ENCODE results near the gene EXOC2.

EXOC2 gene

DNA sequence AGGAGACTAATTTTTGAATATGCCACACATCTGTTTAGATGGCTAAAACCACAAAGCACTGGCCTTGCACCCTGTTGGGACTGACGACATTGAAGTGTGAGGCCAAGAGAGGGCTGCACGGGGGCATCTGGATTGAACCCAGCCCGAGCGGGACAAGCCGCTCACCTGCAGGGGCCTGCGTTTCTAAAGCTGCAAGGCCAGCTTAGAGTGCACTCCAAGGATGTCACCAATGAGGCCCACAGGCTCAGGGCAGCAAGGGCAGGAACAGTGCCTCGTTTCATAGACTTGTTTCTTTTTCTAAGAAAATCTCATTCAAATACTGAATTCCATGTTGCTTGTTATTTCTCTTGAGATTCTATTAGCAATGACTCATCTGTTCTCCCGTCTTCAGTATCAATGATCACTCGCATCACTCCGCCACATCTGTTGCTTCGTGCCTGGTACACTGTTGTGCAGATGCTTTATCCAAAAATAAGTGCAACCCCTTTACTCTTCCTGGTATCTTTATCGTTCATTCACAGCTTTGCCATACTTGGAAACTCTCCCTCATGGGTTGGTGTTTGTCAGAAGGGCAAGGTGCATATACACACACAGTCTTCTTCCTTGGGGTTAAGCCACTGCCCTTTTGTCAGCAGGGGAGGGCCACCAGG, 181.3 kb downstream of the EXOC2 start:
- TF ChIP-seq CEBPB (IDR thresholded peaks at IDR 0.05) (no peak), NFIC (IDR thresholded peaks at IDR 0.05) (no peak), EGR1 (IDR thresholded peaks at IDR 0.05) (no peak)

DNA sequence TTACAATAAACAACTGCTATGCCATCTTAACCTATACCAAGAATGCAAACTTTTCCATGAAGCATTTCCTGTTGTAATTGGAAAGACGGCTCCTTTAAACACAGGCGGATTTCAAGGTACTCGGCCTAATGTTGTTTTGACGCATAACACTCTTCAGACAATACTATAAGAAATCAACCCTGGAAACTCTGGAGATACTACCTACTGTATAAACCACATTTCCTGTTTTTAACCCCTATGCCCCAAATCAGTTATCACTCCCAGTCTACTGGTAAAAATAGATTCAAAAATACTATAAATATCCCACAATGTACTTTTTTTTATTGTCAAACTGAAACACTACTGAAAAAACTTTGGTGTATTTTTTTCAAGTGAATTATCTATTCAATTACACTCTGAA, 183.3 kb downstream of the EXOC2 start:
- TF ChIP-seq RAD21 (IDR thresholded peaks at IDR 0.05; ENCODE audit: low read depth) (no peak), TEAD4 (IDR thresholded peaks at IDR 0.05) (no peak), EGR1 (IDR thresholded peaks at IDR 0.05) (no peak), CEBPB (IDR thresholded peaks at IDR 0.05) (no peak), CREB1 (IDR thresholded peaks at IDR 0.05; ENCODE audit: low read depth) (no peak), FOXM1 (IDR thresholded peaks at IDR 0.05; ENCODE audit: borderline replicate concordance, low read depth) (no peak), TCF12 (IDR thresholded peaks at IDR 0.05; ENCODE audit: low read depth) (no peak), ZBTB7A (IDR thresholded peaks at IDR 0.05; ENCODE audit: low read depth) (no peak), YY1 (IDR thresholded peaks at IDR 0.05; ENCODE audit: low read depth) (no peak), EP300 (IDR thresholded peaks at IDR 0.05; ENCODE audit: borderline replicate concordance) (no peak), NFIC (IDR thresholded peaks at IDR 0.05) (no peak), TAF1 (IDR thresholded peaks at IDR 0.05; ENCODE audit: low read depth) (no peak)
- TF ChIP-seq, protein P1, sequence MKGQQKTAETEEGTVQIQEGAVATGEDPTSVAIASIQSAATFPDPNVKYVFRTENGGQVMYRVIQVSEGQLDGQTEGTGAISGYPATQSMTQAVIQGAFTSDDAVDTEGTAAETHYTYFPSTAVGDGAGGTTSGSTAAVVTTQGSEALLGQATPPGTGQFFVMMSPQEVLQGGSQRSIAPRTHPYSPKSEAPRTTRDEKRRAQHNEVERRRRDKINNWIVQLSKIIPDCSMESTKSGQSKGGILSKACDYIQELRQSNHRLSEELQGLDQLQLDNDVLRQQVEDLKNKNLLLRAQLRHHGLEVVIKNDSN (IDR thresholded peaks at IDR 0.05) = no peak
- TF ChIP-seq, protein P2, sequence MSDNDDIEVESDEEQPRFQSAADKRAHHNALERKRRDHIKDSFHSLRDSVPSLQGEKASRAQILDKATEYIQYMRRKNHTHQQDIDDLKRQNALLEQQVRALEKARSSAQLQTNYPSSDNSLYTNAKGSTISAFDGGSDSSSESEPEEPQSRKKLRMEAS (IDR thresholded peaks at IDR 0.05) = no peak
- TF ChIP-seq, protein P3, sequence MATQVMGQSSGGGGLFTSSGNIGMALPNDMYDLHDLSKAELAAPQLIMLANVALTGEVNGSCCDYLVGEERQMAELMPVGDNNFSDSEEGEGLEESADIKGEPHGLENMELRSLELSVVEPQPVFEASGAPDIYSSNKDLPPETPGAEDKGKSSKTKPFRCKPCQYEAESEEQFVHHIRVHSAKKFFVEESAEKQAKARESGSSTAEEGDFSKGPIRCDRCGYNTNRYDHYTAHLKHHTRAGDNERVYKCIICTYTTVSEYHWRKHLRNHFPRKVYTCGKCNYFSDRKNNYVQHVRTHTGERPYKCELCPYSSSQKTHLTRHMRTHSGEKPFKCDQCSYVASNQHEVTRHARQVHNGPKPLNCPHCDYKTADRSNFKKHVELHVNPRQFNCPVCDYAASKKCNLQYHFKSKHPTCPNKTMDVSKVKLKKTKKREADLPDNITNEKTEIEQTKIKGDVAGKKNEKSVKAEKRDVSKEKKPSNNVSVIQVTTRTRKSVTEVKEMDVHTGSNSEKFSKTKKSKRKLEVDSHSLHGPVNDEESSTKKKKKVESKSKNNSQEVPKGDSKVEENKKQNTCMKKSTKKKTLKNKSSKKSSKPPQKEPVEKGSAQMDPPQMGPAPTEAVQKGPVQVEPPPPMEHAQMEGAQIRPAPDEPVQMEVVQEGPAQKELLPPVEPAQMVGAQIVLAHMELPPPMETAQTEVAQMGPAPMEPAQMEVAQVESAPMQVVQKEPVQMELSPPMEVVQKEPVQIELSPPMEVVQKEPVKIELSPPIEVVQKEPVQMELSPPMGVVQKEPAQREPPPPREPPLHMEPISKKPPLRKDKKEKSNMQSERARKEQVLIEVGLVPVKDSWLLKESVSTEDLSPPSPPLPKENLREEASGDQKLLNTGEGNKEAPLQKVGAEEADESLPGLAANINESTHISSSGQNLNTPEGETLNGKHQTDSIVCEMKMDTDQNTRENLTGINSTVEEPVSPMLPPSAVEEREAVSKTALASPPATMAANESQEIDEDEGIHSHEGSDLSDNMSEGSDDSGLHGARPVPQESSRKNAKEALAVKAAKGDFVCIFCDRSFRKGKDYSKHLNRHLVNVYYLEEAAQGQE (IDR thresholded peaks at IDR 0.05; ENCODE audit: low read depth) = no peak

DNA sequence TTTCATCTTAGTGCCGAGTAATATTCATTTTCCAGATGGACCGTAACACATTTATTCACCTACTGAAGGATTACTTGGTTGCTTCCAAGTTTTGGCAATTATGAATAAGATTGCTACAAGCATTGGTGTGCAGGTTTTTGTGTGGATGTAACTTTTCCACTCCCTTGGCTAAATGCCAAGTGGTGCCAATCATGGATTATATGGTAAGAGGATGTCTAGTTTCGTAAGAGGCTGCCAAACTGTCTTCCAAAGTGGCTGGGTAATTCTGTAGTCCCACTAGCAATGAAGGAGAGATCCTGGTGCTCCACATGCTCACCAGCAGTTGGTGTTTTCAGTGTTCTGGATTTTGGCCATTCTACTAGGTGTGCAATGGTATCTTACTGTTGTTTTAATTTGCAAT, 184.3 kb downstream of the EXOC2 start:
- TF ChIP-seq, protein P2 (IDR thresholded peaks at IDR 0.05) = no peak
- TF ChIP-seq YY1 (IDR thresholded peaks at IDR 0.05; ENCODE audit: low read depth) = no peak
- no peak for TF ChIP-seq CREB1 (IDR thresholded peaks at IDR 0.05; ENCODE audit: low read depth)

DNA sequence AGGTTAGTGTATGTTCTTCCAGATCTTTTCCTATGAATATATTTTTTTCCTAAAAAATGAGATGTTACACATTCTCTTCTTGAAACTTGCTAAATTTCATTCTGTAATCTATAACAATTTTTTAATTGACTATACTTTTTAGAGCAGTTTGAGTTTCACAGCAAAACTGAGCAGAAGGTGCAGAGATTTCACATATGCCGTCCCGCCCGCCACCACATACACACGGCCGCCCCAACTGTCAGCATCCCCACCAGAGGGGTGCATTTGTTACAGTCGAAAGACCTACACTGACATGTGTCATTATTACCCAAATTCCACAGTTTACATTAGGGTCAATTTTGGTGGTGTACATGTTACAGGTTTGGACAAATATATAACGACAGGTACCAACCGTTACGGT, 184.9 kb downstream of the EXOC2 start:
- TF ChIP-seq EGR1 (IDR thresholded peaks at IDR 0.05) = no peak

DNA sequence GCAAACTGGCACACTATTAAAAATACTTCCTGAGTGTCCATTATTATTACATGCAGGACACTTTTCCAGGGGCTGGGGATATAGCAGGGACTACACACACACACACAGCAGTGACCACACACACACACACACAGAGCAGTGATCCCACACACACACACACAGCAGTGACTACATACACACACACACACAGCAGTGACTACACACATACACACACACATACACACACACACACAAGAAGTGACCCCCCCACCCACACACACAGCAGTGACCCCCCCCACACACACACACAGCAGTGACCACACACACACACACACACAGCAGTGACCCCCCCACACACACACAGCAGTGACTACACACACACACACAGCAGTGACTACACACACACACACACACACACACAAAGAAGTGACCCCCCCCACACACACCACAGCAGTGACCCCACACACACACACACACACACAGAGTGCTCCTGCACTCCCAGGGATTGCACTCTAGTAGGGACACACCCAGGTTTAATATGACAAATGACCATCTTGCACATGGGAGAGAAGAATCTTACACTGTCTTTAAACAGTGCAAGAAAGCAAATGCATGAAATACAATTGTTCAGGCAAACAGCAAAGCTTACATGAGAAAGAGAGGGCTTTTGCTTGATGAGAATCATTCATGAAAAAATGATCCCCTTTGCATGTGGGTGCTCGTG, 185.9 kb downstream of the EXOC2 start:
- no peak for TF ChIP-seq CREB1 (IDR thresholded peaks at IDR 0.05; ENCODE audit: low read depth)
- TF ChIP-seq NFIC (IDR thresholded peaks at IDR 0.05) = no peak
- no peak for TF ChIP-seq RAD21 (IDR thresholded peaks at IDR 0.05; ENCODE audit: low read depth)
- TF ChIP-seq TEAD4 (IDR thresholded peaks at IDR 0.05) = no peak
- TF ChIP-seq CEBPB (IDR thresholded peaks at IDR 0.05) = no peak
- no peak for TF ChIP-seq EGR1 (IDR thresholded peaks at IDR 0.05)
- TF ChIP-seq, protein P3 (IDR thresholded peaks at IDR 0.05; ENCODE audit: low read depth) = no peak
- TF ChIP-seq, protein P2 (IDR thresholded peaks at IDR 0.05) = no peak
- TF ChIP-seq TCF12 (IDR thresholded peaks at IDR 0.05; ENCODE audit: low read depth) = no peak
- no peak for TF ChIP-seq YY1 (IDR thresholded peaks at IDR 0.05; ENCODE audit: low read depth)
- no peak for TF ChIP-seq ZBTB7A (IDR thresholded peaks at IDR 0.05; ENCODE audit: low read depth)
- TF ChIP-seq EP300 (IDR thresholded peaks at IDR 0.05; ENCODE audit: borderline replicate concordance) = no peak
- TF ChIP-seq, protein P1 (IDR thresholded peaks at IDR 0.05) = no peak
- TF ChIP-seq FOXM1 (IDR thresholded peaks at IDR 0.05; ENCODE audit: borderline replicate concordance, low read depth) = no peak
- TF ChIP-seq TAF1 (IDR thresholded peaks at IDR 0.05; ENCODE audit: low read depth) = no peak

DNA sequence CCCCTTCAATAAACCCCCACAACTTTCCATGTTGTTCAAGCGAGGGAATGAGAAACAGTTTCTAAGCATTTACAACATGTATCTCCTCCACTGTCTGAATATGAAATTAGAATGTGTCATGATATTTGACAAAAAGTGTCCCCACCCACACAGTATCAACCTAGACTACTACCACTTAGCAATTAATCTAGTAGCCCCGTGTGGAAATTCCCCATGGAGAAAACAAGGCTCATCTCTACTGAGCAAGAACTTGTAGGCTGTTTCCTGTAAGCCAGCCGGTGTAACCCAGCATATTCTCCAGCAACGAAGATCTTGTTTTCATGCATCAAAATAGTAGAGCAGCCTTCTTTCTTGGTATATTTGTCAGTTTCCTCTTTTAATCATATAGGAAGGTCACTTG, 186.4 kb downstream of the EXOC2 start:
- TF ChIP-seq, protein P1 (IDR thresholded peaks at IDR 0.05) = no peak
